ENCODE data around the gene FRMD4A.

GRCh38 chr10:13984647-13985155 is 346.0 kb downstream of the FRMD4A start:
- TF ChIP-seq CTCF (IDR thresholded peaks at IDR 0.05; ENCODE audit: borderline replicate concordance, extremely low read depth, low read length, poor library complexity, severe bottlenecking) (no peak), EZH2 (IDR thresholded peaks at IDR 0.05; ENCODE audit: borderline replicate concordance, low read depth, low read length, severe bottlenecking) (no peak)
